Activated CD4-positive, alpha-beta T cell treated with anti-CD3 and anti-CD28 coated beads for 4 hours (primary cell): ENCODE measurements around the gene HNF1A.
"Not testable (repeated sequence)": the region's sequence is repeated elsewhere in the genome, so short reads cannot be mapped to it uniquely, and the experiment has no call there.

ENCODE experiments used
- DNase-seq, 2 donors: peaks; one replicate each; pipeline ENCODE4 v3.0.0-alpha.2; 2020

Gene HNF1A

DNA sequence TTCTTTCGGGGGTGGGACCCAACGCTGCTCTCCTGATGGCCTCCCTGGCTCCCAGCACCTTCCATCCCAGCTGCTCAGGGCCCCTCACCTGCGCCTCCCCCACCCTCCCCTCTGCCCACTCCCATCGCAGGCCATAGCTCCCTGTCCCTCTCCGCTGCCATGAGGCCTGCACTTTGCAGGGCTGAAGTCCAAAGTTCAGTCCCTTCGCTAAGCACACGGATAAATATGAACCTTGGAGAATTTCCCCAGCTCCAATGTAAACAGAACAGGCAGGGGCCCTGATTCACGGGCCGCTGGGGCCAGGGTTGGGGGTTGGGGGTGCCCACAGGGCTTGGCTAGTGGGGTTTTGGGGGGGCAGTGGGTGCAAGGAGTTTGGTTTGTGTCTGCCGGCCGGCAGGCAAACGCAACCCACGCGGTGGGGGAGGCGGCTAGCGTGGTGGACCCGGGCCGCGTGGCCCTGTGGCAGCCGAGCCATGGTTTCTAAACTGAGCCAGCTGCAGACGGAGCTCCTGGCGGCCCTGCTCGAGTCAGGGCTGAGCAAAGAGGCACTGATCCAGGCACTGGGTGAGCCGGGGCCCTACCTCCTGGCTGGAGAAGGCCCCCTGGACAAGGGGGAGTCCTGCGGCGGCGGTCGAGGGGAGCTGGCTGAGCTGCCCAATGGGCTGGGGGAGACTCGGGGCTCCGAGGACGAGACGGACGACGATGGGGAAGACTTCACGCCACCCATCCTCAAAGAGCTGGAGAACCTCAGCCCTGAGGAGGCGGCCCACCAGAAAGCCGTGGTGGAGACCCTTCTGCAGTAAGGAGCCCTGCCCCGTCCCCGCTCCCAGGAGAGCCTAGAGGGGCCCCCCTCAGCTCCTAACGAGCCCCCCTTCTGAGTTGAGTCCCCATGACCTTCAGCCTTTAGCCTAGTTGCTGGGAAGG, at the start of gene HNF1A:
Gene HNF1A (plus strand): TSS at position 248 of the 924 bp plus-strand sequence. CDS start 226 bp downstream, at position 474.
- DNase-seq: no peak

DNA sequence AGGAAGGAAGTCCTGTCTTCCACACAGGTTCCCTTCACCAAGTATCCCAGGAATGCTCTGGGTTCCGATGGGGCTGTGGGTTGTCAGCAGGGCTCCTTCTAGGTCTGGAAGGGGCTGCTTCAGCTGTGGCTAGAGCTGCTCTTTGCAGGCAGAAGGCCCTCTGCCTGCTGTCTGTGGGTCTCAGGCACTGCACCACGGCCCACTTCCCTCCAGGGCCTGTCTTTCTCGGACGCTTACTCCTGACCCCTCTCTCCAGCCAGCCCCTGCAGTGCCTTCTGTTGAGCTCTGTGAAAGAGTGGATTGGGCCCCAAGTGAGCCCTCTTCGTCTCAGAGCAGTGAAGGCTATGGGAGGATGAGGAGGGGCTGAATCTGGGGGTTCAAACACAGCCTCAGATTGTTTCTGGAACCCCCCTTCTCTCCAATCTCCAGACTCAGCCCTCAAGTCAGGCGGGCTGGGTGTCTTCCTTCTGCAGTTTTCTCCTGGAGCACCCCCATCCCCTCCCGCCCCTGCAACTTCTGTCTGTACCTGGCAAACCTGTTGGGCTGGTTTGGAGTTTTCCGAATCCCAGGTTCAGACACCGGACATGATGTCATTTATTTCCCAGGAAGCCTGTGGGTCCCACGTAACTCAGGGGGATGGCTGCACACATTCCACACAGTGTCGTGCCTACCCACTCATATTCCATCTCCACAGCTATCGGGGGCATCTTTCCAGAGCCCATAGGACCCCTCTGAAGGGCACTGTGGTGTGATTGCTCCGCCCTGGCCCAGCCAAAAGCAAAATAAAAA, 49.3 kb upstream of the HNF1A start:
- no peak for DNase-seq

DNA sequence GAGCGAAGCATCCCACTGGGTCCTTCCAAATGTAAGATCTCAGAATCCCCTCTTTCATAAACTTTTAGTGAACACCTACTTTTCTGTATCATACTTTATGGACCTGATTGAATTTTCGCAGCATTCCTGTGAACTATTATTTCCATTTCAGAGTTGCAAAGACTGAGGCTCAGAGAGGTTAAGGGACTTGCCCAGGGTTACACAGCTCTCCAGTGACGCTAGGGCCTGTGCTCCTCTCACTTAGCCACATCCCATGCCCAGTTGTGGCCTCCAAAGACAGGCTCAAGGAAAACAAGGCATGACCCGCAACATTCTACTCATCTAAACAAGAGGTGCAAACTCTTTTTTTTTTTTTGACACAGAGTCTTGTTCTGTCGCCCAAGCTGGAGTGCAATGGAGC, 48.3 kb upstream of the HNF1A start:
- no peak for DNase-seq

GRCh38 chr12:120932058-120932457, 46.3 kb upstream of the HNF1A start:
- no peak for DNase-seq

- no peak for DNase-seq
These were observed 45.3 kb upstream of the HNF1A start for GRCh38 chr12:120932956-120933526.

- no peak for DNase-seq
These were observed 44.6 kb upstream of the HNF1A start for GRCh38 chr12:120933786-120934185.

- DNase-seq: no peak
These were observed 42.1 kb upstream of the HNF1A start for GRCh38 chr12:120936197-120936596.

- no peak for DNase-seq
These were observed 39.8 kb upstream of the HNF1A start for GRCh38 chr12:120938496-120938895.

DNA sequence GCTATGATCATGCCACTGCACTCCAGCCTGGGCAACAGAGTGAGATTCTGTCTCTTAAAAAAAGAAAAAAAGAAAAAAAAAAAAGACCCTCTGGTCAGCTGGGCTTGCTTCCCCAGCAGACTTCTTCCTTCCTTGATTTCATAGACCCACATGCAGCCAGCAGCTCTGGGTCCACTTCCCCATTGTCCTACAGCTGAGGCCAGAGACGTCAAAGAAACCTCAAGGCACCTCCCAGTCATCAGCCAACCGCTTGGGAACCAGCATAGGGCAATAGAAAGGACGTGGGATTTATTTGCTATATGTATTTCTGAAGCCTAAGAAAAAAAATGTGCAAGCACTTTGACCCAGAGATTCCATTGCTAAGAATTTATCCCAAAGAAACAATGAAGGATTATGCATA, 38.8 kb upstream of the HNF1A start:
- DNase-seq: no peak

- DNase-seq: no peak
These were observed 38.3 kb upstream of the HNF1A start for GRCh38 chr12:120940006-120940405.

DNA sequence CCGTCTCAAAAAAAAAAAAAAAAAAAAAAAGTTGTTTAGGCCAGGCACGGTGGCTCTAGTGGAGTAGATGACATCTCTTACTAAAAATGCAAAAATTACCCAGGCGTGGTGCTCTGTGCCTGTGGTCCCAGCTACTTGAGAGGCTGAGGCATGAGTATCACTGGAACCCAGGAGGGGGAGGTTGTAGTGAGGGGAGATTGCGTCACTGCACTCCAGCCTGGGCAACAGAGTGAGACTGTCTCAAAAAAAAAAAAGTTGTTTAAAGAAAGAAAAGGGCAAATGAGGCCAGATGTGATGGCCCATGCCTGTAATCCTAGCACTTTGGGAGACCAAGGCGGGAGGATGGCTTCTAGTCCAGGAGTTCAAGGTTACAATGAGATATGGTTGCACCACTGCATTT, 37.5 kb upstream of the HNF1A start:
- no peak for DNase-seq

- no peak for DNase-seq
These were observed 36.9 kb upstream of the HNF1A start for GRCh38 chr12:120941412-120941811.

- DNase-seq: no peak
These were observed 36.4 kb upstream of the HNF1A start for GRCh38 chr12:120941846-120942405.

- DNase-seq: no peak
These were observed 34.9 kb upstream of the HNF1A start for GRCh38 chr12:120943482-120943881.

DNA sequence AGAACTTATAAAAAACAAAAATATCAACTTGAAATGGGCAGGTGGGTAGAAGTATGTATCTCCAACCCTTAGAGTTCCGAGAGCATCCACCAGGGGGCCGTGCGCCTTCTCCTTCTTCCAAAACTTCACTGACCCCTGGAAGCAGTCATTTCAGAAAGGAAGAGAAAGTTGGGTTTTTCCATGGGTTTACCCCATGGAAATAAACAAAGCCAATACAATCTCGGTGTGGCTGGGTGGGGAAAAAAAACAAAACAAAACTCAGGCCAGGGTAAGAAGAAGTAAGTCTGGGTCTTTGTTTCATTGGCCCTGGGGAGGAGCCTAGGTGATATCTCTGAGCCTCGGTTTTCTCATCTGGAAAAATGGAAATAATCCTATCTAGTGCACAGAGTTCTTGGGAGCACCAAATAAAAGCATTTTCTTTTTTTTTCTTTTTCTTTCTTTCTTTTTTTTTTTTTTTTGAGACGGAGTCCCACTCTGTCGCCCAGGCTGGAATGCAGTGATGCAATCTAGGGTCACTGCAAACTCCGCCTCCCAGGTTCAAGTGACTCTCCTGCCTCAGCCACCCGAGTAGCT, 33.6 kb upstream of the HNF1A start:
- DNase-seq: peak; percentile 49 to 68

- DNase-seq: not testable (repeated sequence)
These were observed 32.8 kb upstream of the HNF1A start for GRCh38 chr12:120945516-120945915.

DNA sequence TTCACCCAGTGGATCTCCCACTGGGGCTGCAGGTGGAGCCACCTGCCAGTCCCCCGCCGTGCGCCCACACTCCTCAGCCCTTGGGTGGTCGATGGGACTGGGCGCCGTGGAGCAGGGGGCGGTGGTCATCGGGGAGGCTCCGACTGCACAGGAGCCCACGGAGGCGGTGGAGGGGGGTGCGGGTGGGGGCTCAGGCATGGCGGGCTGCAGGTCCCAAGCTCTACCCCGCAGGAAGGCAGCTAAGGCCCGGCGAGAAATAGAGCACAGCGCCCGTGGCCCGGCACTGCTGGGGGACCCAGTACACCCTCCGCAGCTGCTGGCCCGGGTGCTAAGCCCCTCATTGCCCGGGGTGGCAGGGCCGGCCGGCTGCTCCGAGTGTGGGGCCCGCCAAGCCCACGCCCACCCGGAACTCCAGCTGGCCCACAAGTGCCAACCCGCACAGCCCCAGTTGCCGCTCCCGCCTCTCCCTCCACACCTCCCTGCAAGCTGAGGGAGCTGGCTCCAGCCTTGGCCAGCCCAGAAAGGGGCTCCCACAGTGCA, 28.0 kb upstream of the HNF1A start:
- not testable (repeated sequence) for DNase-seq

DNA sequence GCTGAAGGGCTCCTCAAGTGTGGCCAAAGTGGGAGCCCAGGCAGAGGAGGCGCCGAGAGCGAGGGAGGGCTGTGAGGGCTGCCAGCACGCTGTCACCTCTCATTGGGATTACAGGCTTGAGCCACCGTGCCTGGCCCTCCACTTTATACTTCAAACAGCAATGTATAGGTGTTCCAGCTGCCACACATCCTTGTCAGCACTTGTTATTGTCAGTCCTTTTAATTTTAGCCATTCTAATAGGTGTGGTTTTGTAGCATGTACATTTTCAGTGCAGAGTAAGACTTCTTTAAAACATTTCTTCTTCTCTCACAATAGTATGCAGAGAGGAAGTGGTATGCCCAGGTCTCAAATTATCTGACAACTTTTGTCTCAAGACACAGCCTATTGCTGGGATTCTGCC, 27.5 kb upstream of the HNF1A start:
- no peak for DNase-seq

DNA sequence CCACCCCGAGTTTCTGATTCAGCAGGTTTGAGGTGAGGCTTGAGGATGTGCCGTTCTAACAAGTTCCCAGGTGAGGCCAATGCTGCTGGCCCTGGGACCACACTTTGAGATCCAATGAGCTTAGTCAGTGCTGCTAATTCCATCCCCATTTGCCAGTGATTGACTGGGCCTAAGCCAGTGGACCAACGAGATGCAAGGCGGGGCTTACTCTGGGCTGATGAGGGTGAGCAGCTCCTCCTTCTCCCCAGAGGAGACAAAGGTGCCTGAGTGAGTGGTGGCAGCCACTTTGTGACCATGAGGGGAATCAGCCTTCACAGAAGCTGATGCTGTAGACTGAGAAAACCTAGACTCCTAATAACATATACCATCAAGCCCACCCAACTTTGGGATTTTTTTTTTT, 23.1 kb upstream of the HNF1A start:
- no peak for DNase-seq

GRCh38 chr12:120956579-120957300, 21.6 kb upstream of the HNF1A start:
- DNase-seq: no peak

DNA sequence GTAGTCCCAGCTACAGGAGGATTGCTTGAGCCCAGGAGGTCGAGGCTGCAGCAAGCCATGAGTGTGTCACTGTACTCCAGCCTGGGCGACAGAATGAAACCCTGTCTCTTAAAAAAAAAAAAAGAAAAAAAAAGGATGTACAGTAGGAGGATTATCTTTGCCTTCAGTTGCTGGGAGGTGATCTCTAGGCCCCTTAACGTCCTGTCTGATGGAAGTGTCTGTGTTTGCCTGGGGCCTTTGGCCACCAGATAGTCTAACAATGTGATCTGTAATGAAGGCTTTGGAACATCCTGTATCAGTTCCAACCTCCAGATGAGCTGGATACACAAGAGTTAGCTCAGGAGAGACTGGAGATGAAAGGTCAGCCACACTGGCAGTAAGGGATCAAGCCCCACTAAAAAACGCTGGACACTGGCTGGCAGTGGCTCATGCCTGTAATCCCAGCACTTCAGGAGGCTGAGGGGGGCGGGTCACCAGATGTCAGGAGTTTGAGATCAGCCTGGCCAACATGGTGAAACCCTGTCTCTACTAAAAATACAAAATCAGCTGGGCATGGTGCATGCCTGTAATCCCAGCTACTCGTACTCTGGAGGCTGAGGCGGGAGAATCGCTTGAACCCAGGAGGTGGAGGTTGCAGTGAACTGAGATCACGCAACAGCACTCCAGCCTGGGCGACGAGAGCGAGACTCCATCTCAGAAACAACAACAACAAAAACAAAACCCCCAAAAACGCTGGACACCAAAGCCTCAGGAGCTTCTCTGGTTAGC, 19.0 kb upstream of the HNF1A start:
- no peak for DNase-seq
